ENCODE measurements around the gene TNNC2. TPM values are rescaled to one million over a fixed set of nuclear protein-coding genes. Genes with fewer than 3 reads are reported as not detected.
A peak's percentile ranks its signal among the peaks of the same experiment; 100 is the strongest.

Gene TNNC2
- total and polyA plus RNA-seq, 2 of the 13 experiments (the other 11 are each of a cell fraction or from before 2014, with no cell fraction given) = 1.8 to 4.7 TPM

DNA sequence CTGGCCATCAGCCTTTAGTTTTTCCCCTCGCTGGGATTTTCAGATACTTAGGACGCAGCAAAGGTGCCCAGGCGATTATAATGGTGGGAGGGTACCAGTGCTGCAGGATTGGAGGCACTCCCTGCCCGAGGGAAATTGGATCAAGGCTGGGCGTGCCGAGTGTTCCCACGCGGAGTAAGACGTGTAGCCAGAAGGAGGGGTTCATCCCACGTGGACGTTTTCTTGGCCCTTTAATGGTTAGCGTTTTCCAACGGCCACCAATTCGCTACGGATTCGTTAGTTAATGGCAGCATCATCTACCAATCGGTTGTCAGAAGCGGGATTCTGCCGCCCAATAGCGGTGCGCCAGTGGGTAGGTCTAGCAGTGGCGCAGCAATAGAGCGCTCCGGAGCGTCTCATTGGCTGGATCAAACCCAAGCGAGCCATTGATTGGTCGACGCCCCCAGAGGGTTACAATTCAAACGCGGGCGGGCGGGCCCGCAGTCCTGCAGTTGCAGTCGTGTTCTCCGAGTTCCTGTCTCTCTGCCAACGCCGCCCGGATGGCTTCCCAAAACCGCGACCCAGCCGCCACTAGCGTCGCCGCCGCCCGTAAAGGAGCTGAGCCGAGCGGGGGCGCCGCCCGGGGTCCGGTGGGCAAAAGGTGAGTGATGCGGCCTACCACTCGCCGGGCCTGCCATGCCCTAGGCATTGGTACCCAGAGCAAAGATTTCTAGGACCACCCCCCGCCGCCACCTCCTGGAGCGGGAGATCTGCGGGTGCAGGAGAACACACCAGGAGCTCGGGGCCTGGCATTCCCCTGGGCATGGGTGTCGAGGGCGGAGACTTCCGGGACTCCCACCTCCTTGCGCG is 14.7 kb downstream of the TNNC2 start, which contains the start of gene UBE2C (continued):
- TF ChIP-seq, protein P1, sequence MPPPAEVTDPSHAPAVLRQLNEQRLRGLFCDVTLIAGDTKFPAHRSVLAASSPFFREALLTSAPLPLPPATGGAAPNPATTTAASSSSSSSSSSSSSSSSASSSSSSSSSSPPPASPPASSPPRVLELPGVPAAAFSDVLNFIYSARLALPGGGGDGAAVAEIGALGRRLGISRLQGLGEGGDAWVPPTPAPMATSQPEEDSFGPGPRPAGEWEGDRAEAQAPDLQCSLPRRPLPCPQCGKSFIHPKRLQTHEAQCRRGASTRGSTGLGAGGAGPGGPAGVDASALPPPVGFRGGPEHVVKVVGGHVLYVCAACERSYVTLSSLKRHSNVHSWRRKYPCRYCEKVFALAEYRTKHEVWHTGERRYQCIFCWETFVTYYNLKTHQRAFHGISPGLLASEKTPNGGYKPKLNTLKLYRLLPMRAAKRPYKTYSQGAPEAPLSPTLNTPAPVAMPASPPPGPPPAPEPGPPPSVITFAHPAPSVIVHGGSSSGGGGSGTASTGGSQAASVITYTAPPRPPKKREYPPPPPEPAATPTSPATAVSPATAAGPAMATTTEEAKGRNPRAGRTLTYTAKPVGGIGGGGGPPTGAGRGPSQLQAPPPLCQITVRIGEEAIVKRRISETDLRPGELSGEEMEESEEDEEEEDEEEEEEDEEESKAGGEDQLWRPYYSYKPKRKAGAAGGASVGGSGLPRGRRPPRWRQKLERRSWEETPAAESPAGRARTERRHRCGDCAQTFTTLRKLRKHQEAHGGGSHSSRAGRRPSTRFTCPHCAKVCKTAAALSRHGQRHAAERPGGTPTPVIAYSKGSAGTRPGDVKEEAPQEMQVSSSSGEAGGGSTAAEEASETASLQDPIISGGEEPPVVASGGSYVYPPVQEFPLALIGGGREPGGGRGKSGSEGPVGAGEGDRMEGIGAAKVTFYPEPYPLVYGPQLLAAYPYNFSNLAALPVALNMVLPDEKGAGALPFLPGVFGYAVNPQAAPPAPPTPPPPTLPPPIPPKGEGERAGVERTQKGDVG (CRISPR knock-in tag; IDR thresholded peaks at IDR 0.05; ENCODE audit: borderline replicate concordance) = peak; percentile 77; the same call in 1 of the 2 replicates
- no peak for TF ChIP-seq HOXD1 (CRISPR knock-in tag; IDR thresholded peaks at IDR 0.05)
- TF ChIP-seq, protein P2, sequence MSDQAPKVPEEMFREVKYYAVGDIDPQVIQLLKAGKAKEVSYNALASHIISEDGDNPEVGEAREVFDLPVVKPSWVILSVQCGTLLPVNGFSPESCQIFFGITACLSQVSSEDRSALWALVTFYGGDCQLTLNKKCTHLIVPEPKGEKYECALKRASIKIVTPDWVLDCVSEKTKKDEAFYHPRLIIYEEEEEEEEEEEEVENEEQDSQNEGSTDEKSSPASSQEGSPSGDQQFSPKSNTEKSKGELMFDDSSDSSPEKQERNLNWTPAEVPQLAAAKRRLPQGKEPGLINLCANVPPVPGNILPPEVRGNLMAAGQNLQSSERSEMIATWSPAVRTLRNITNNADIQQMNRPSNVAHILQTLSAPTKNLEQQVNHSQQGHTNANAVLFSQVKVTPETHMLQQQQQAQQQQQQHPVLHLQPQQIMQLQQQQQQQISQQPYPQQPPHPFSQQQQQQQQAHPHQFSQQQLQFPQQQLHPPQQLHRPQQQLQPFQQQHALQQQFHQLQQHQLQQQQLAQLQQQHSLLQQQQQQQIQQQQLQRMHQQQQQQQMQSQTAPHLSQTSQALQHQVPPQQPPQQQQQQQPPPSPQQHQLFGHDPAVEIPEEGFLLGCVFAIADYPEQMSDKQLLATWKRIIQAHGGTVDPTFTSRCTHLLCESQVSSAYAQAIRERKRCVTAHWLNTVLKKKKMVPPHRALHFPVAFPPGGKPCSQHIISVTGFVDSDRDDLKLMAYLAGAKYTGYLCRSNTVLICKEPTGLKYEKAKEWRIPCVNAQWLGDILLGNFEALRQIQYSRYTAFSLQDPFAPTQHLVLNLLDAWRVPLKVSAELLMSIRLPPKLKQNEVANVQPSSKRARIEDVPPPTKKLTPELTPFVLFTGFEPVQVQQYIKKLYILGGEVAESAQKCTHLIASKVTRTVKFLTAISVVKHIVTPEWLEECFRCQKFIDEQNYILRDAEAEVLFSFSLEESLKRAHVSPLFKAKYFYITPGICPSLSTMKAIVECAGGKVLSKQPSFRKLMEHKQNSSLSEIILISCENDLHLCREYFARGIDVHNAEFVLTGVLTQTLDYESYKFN (CRISPR knock-in tag; conservative IDR thresholded peaks at IDR 0.05) = no peak
- peak; percentile 74; the same call in 1 of the 2 replicates for TF ChIP-seq HOXA3 (CRISPR knock-in tag; IDR thresholded peaks at IDR 0.05)
- no peak for TF ChIP-seq ZNF337 (CRISPR knock-in tag; IDR thresholded peaks at IDR 0.05; ENCODE audit: borderline replicate concordance, low read depth)
- no peak for TF ChIP-seq SIX4 (CRISPR knock-in tag; IDR thresholded peaks at IDR 0.05)
- TF ChIP-seq, protein P3, sequence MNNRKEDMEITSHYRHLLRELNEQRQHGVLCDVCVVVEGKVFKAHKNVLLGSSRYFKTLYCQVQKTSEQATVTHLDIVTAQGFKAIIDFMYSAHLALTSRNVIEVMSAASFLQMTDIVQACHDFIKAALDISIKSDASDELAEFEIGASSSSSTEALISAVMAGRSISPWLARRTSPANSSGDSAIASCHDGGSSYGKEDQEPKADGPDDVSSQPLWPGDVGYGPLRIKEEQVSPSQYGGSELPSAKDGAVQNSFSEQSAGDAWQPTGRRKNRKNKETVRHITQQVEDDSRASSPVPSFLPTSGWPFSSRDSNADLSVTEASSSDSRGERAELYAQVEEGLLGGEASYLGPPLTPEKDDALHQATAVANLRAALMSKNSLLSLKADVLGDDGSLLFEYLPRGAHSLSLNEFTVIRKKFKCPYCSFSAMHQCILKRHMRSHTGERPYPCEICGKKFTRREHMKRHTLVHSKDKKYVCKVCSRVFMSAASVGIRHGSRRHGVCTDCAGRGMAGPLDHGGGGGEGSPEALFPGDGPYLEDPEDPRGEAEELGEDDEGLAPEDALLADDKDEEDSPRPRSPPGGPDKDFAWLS (CRISPR knock-in tag; IDR thresholded peaks at IDR 0.05; ENCODE audit: borderline replicate concordance) = 0 out of 2 replicates have a peak, but pooled peaks have one; percentile 3
- TF ChIP-seq, protein P4, sequence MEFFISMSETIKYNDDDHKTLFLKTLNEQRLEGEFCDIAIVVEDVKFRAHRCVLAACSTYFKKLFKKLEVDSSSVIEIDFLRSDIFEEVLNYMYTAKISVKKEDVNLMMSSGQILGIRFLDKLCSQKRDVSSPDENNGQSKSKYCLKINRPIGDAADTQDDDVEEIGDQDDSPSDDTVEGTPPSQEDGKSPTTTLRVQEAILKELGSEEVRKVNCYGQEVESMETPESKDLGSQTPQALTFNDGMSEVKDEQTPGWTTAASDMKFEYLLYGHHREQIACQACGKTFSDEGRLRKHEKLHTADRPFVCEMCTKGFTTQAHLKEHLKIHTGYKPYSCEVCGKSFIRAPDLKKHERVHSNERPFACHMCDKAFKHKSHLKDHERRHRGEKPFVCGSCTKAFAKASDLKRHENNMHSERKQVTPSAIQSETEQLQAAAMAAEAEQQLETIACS (CRISPR knock-in tag; IDR thresholded peaks at IDR 0.05) = no peak
- TF ChIP-seq EHMT2 (IDR thresholded peaks at IDR 0.05; ENCODE audit: borderline replicate concordance, low read depth, low read length) = 0 out of 2 replicates have a peak, but pooled peaks have one; percentile 24
- peak; percentile 42 for TF ChIP-seq PTBP1 (IDR thresholded peaks at IDR 0.05; ENCODE audit: low read depth, low read length, poor library complexity, severe bottlenecking)
- peak; percentile 98 for TF ChIP-seq NFYC (CRISPR knock-in tag; IDR thresholded peaks at IDR 0.05)
- TF ChIP-seq, protein P5, sequence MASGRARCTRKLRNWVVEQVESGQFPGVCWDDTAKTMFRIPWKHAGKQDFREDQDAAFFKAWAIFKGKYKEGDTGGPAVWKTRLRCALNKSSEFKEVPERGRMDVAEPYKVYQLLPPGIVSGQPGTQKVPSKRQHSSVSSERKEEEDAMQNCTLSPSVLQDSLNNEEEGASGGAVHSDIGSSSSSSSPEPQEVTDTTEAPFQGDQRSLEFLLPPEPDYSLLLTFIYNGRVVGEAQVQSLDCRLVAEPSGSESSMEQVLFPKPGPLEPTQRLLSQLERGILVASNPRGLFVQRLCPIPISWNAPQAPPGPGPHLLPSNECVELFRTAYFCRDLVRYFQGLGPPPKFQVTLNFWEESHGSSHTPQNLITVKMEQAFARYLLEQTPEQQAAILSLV (CRISPR knock-in tag; IDR thresholded peaks at IDR 0.05; ENCODE audit: borderline replicate concordance) = peak; percentile 89; the same call in 1 of the 2 replicates
